Activated CD4-positive, alpha-beta T cell treated with anti-CD3 and anti-CD28 coated beads, Interleukin-2, amount 50 U/mL, for 24 hours (primary cell): ENCODE data around the gene FAM114A1.

Source experiments
- DNase-seq, 2 donors: peaks; one replicate each; pipeline ENCODE4 v3.0.0-alpha.2; 2020; ENCODE audit warnings: low read depth in 1 of 2, low spot score in 1 of 2

FAM114A1 gene

DNA sequence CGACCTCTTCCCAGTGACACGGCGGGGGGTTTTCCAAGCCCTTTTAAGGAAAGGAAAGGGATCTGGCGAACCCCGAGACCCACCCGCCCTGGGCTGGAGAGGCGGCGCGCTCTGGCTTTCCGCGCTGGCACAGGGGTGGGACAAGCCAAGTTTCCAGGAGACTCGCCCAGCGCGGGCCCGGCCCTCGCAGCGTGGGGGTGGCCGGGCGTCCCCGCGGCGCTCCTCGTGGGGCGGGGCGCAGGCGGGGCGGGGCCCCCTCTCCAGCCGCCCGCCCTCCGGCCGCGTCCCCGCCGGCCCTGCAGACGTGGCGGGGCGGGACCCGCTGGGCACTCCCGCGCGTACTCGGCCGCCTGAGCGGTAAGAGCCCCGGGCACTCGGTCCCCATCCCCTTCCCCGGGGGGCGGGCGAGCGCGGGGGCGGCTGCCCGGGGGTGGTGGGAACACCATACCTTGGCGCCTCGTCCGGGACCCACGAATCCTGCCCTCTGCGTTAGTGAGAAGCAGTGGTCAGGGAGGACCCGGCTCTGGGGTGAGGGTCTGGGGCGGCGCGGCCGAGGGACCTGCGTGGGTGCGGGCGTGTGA, at the start of gene FAM114A1:
Gene FAM114A1 (plus strand): TSS at position 329 of the 581 bp plus-strand sequence. CDS start 10,273 bp downstream, outside the sequence.
- DNase-seq = no peak

DNA sequence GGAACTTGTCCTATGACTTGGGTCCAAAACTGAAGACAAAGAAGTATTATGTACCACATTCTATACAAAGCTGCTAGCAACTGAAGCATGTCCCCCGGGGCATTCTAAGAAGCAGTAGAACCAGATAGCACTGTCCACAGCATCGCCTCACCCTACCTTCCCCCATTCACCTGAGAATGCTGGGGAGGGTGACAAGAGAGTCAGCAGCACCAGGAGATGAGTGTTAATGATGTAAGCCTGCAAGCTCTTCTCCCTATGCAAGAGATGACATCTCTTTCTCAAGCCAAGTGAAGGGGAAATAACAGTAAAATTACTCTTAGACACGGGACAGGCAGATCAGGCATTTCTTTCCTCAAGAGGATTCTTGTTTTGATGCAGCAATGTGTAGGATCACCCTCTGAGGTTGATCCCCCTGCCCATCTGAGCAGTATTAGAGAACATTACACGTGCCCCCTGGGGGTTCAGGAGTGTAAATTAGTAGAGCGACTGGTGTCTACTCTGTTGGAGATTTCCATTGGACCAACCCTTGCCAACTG, 49.1 kb upstream of the FAM114A1 start:
- no peak for DNase-seq

DNA sequence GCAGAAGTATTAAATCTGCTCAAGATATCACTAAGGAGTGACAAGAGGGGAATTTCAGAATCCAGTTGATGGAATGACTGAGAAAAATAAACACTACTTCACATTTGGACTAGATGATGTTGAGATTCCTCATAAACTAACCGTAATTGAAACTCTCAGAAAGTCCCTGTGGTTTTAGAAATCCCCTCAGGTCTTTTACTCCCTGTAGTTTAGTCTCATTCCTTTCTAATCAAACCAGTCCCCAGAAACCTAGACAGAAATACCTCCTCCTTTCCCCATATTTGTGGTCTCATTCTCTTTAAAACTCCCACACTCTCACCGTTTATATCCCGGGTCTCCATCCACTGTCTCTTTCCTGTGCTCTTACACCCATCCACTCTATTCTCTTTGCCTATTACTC, 48.0 kb upstream of the FAM114A1 start:
- no peak for DNase-seq

DNA sequence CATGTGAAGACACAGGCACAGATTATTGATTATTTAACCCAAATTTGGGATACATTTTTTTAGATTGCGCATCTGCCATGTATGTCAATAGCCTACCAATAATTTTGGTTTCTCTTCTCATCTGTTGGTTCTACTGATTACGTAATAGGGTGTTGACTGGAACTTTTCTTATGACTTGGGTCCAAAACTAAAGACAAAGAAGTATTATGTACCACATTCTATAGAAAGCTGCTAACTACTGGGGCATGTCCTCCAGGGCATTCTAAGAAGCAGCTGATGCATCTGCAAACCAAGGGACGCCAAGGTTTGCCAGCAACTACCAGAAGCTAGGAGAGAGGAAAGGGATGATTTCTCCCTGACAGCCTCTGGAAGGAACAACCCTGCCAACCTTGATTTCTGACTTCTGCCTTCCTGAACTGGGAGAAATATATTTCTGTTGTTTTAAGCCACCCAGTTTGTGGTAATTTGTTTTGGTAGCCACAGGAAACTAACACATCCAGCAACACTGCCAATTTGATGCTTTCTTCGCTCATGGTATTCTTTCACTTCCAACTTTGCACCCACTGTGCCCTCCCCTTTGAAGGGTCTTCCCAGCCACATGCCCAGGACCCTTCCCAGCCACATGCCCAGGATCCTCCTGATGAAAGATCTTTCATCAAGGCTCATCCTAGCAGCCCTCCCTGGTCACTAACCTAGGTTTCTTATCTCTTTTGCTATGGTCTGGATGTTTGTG, 47.1 kb upstream of the FAM114A1 start:
- DNase-seq = no peak

DNA sequence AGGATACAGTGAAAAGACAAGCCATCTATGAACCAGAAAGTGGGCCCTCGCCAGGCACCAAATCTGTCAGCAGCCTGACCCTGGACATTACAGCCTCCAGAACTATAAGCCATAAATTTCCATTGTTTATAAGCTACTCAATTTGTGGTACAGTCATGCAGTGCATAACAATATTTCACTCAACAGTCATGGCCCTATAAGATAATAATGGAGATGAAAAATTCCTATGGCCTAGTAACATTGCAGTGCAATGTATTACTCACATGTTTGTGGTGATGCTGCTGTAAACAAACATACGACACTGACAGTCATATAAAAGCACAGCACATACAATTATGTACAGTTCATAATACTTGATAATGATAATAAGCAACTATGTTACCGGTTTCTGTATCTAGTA, 45.9 kb upstream of the FAM114A1 start:
- DNase-seq = no peak

GRCh38 chr4:38822748-38823303, 44.8 kb upstream of the FAM114A1 start:
- DNase-seq = no peak

GRCh38 chr4:38823766-38824165, 43.8 kb upstream of the FAM114A1 start:
- DNase-seq = no peak

- DNase-seq = no peak
These were observed 38.4 kb upstream of the FAM114A1 start for GRCh38 chr4:38829237-38829636.

- DNase-seq = no peak
These were observed 36.0 kb upstream of the FAM114A1 start for GRCh38 chr4:38831653-38832052.

DNA sequence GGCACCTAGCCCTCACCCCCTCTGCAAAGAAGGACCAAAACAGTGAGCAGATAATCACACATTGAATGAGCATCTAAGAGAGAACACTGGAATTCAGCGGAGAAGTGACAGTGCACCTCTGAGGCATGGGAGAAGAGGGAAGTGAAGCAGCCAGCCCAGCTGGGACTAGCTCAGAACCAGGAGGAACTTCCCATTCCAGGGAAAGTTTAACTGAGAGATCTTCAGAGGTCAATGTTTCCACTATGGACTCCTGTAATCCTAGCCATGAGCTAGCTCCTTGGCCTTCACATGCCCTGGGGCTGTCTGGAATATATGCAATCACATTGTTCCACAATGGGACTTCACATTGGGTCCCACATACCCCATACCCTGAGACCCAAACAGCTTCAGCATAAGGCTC, 35.4 kb upstream of the FAM114A1 start:
- DNase-seq = no peak

DNA sequence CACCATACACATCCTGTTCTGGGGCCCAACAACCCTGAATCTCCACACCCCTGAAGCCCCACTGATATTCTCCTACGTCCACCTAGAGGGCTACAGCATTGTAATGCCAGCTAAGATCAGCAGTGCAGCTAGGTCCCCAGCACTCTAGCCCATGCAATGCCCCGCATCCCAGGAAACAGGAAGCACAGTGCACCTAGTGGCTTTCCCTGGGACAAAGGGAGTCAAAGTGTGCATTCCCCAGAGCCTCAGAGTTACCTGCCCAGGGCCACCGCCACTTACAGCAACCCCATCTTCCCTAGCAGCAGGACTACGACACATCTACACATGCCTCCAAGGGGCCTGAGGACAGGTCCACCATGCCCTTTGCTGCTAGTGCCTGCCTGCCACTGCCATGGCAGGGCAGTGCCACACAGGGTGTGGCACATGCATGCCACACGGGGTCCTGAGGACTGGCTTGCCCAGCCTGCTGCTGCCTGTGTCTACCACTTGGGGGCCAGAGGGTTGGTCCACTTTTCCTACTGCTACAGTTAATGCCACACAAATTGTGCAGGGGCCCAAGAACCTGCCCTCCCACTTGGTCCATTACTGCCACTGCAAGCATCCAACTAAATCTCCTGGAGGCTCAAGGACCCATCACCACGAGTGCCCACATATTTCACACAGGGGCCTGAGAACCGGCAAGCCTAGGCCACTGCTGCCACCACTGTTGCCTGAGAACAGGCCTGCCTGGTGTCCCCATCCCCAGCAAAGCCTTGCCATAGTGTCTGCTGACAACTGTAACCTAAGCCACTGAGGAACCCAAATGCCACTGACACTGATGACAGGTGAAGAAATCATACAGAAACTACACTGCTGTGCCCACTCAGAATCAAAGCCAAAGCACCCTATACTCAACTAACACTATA, 34.7 kb upstream of the FAM114A1 start:
- DNase-seq = no peak

- no peak for DNase-seq
These were observed 33.0 kb upstream of the FAM114A1 start for GRCh38 chr4:38834570-38834969.

GRCh38 chr4:38837334-38837733, 30.3 kb upstream of the FAM114A1 start:
- DNase-seq = no peak

- DNase-seq = no peak
These were observed 29.8 kb upstream of the FAM114A1 start for GRCh38 chr4:38837849-38838248.

GRCh38 chr4:38842994-38843393, 24.6 kb upstream of the FAM114A1 start:
- no peak for DNase-seq

GRCh38 chr4:38846015-38846414, 21.6 kb upstream of the FAM114A1 start:
- no peak for DNase-seq

- no peak for DNase-seq
These were observed 12.1 kb upstream of the FAM114A1 start for GRCh38 chr4:38855466-38855865.

GRCh38 chr4:38856046-38856445, 11.6 kb upstream of the FAM114A1 start:
- DNase-seq = no peak

- peak in 1 of 2 donors; percentile 62 for DNase-seq
These were observed 10.9 kb upstream of the FAM114A1 start, which contains the start of gene TLR6 for GRCh38 chr4:38856524-38857337. Gene TLR6 (minus strand): TSS chr4:38856817. CDS start chr4:38829473, 27,344 bp downstream.

- peak in 1 of 2 donors; percentile 31 for DNase-seq
These were observed 10.1 kb upstream of the FAM114A1 start for GRCh38 chr4:38857354-38858096.
